Adrenal gland (tissue), 12 donors: ENCODE results near the gene NXPH1. TPM values are rescaled to one million over a fixed set of nuclear protein-coding genes. Genes with fewer than 3 reads are reported as not detected.

ENCODE experiments used
- DNase-seq, 7 donors: peaks; one replicate each; pipeline ENCODE4 v3.0.0-alpha.2; 2019 to 2020
- H3K27ac ChIP-seq, 5 donors: fragments of 200-600 bp; sonication (generic) in 4 of 5; 1 replicate in 3 of 5; 2 replicates in 2 of 5; pipeline versions ENCODE4 v1.5.1 to v1.8.0; 2016 to 2020; ENCODE audit warnings: mild to moderate bottlenecking in 1 of 5
- H3K27me3 ChIP-seq: fragments of 200-600 bp; 2 replicates; pipeline ENCODE4 v1.8.0; 2021
- H3K36me3 ChIP-seq, 2 donors: fragments of 200-600 bp; replicated peaks in 1 of 2; 1 replicate in 1 of 2; 2 replicates in 1 of 2; pipeline versions ENCODE4 v1.5.1 to v1.8.0; 2018 to 2022
- H3K4me1 ChIP-seq, 2 donors: fragments of 200-600 bp; replicated peaks in 1 of 2; 1 replicate in 1 of 2; 2 replicates in 1 of 2; pipeline versions ENCODE4 v1.5.1 to v1.8.0; 2018 to 2021
- H3K4me3 ChIP-seq, 4 donors: fragments of 200-600 bp; sonication (generic) in 3 of 4; one replicate each; pipeline ENCODE4 v1.5.1; 2016 to 2018
- H3K9me3 ChIP-seq, 3 donors: fragments of 200-600 bp; sonication (generic) in 1 of 3; replicated peaks in 1 of 3; 1 replicate in 2 of 3; 2 replicates in 1 of 3; pipeline versions ENCODE4 v1.5.1 to v1.8.0; 2016 to 2021
- POLR2A ChIP-seq, 2 donors: fragments of 450-650 bp; IDR thresholded peaks; one replicate each; pipeline ENCODE4 v1.6.1; 2017; ENCODE audit warnings: antibody characterized with exemption in 2 of 2, mild to moderate bottlenecking in 2 of 2, moderate library complexity in 1 of 2
- WGBS, 4 donors: extraction: QIAGEN DNeasy Blood & Tissue Kit in 2 of 4; methylation state at CpG; one replicate each; pipeline versions ENCODE4 v1.1.5 to v1.1.7; 2013 to 2017; 5-methylcytosine and 5-hydroxymethylcytosine counted together
- intact Hi-C, 2 donors: fragments of 100-400 bp; cut with DNase I; formaldehyde crosslinking; loops; one replicate each; pipeline versions ENCODE4 v1.14.1 to v1.15.0; 2022 to 2023
- polyA plus RNA-seq, 3 donors: library from polyadenylated mRNA; stranded (reverse); fragments of 200-250 nt in 2 of 3; fragments of 350-450 nt in 1 of 3; fragmentation: Illumina TruSeq in 1 of 3; extraction: RNeasy Lipid Tissue Mini Kit (QIAGEN cat#74804) in 1 of 3; gene quantifications; one replicate each; pipeline ENCODE4 v1.2.3, GENCODE V29; 2013 to 2014
- total RNA-seq, 9 donors: library from RNA; depleted of rRNA in 4 of 9; stranded (reverse); fragments of >200 nt in 4 of 9; fragments of 120-200 nt in 1 of 9; fragmentation: NEBNext Ultra II Directional in 1 of 9; extraction: Animal tissue kit (Norgen Biotek cat#: 25700) in 1 of 9; gene quantifications; one replicate each; pipeline versions ENCODE4 v1.1.0 to v1.2.4, GENCODE V29; 2013 to 2023
- TF ChIP-seq, protein P1 (sequence below), 6 experiments: fragments of 450-650 bp in 4 of 6; fragments of 200-600 bp in 2 of 6; sonication (generic) in 1 of 6; IDR thresholded peaks; 1 replicate in 5 of 6; 2 replicates in 1 of 6; pipeline versions ENCODE4 v1.5.1 to v1.8.0; 2016 to 2021; ENCODE audit warnings: antibody characterized with exemption in 6 of 6, mild to moderate bottlenecking in 2 of 6, moderate library complexity in 1 of 6
- donor health status: healthy with polysubstance abuse.
- donor health status: Bipolar disorder and iron deficiency.
- donor health status: DM: yes; HTN: yes; CAD: no.
- donor health status: DM: no; HTN: no; CAD: no.
- donor health status: DM: no; HTN: no; CAD: no.
- donor health status: DM: yes; HTN: yes; CAD: no.

The NXPH1 gene
- total and polyA plus RNA-seq, 12 donors, result 6.8 to 80.2 (median 40.7) TPM

DNA sequence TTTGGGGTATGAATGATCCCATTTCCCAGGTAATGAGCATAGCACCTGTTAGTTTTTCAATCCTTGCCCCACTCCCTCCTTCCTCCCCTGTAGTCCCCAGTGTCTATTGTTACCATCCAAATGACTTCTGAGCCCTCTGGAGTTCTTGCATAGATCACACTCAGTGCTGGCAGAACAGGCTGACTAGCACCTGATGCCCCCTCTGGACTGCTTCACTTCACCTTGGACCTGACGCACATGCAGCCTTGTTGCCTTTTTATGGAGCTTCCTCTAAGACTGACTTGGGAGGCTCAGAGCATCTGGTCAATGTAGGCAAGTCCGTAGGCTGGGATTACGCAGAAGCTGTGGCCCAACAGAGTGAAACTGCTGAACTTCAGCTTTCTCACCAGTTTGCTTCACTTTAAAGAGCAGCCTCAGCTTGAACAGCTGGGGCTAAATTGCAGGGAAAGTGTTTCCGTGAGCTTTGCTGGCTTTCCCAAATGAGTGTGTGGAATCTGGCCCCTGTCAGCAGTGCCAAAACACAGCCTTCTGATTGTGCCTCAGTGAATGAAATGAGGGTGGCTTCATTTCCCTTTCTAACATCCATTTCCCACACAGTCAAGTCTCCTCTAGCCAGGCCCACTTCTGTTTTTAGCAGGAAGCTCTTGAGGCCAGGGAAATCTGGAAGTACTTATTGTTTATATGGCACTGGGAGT lies 48.5 kb downstream of the NXPH1 start:
- Histone ChIP-seq H3K27ac (no peak overlapping the region), H3K27me3 (no peaks in the 10 kb centered on the region), H3K4me3 (no peak overlapping the region), H3K9me3 (no peaks in the 10 kb centered on the region), H3K4me1 (peaks cover 0 to 6% of the 10 kb centered on the region in 2 donors), H3K36me3 (no peaks in the 10 kb centered on the region)
- TF ChIP-seq, protein P1, sequence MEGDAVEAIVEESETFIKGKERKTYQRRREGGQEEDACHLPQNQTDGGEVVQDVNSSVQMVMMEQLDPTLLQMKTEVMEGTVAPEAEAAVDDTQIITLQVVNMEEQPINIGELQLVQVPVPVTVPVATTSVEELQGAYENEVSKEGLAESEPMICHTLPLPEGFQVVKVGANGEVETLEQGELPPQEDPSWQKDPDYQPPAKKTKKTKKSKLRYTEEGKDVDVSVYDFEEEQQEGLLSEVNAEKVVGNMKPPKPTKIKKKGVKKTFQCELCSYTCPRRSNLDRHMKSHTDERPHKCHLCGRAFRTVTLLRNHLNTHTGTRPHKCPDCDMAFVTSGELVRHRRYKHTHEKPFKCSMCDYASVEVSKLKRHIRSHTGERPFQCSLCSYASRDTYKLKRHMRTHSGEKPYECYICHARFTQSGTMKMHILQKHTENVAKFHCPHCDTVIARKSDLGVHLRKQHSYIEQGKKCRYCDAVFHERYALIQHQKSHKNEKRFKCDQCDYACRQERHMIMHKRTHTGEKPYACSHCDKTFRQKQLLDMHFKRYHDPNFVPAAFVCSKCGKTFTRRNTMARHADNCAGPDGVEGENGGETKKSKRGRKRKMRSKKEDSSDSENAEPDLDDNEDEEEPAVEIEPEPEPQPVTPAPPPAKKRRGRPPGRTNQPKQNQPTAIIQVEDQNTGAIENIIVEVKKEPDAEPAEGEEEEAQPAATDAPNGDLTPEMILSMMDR (IDR thresholded peaks at IDR 0.05), result no peak
- TF ChIP-seq POLR2A (IDR thresholded peaks at IDR 0.05), result no peak
- peak in 4 of 7 donors; percentile 10 to 60 (median 24) for DNase-seq
- WGBS, 4 donors, result 52 to 92% (median 78%) methylated on average over 4 of the region's 4 CpGs
- intact Hi-C loops, result no loop called here

DNA sequence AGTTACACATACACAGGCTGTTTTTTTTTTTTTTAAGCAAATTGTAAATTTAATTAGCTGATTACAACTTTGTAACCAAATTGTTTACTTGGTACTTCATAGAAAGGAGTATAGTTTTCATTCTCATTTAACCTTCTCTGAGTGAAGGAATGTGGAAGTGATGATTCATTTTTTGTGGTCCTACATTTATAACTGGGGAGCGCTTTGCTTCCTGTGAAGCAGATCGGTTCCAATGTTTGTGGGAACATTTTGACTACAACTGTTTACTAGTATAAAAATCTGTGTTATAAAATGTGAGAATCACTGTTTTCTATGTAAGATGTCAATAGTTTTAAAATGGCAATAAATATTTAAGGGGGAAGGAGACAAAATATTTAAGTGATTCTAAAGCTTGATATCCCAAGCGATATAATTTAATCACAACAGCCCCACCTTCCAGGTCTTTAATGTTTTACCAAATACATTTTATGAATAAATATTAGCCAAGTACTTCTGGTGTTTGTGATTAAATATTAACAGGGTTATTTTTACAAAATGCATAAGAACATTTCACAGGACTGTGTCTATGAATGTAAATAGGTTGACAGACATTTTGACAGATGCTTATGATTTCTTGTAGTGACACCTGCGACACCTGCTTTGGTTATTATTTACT lies 57.1 kb downstream of the NXPH1 start:
- H3K4me1 ChIP-seq, result peaks cover 0 to 14% of the 10 kb centered on the region in 2 donors
- TF ChIP-seq, protein P1 (IDR thresholded peaks at IDR 0.05), result no peak
- no peak for TF ChIP-seq POLR2A (IDR thresholded peaks at IDR 0.05)
- no peaks in the 10 kb centered on the region for H3K27me3 ChIP-seq
- H3K36me3 ChIP-seq, result no peaks in the 10 kb centered on the region
- DNase-seq, result no peak
- WGBS, 4 donors, result 76 to 85% (median 79%) methylated on average over 4 of the region's 4 CpGs
- no peak overlapping the region for H3K27ac ChIP-seq
- no peak overlapping the region for H3K4me3 ChIP-seq
- H3K9me3 ChIP-seq, result no peaks in the 10 kb centered on the region
- intact Hi-C loops, result no loop called here

DNA sequence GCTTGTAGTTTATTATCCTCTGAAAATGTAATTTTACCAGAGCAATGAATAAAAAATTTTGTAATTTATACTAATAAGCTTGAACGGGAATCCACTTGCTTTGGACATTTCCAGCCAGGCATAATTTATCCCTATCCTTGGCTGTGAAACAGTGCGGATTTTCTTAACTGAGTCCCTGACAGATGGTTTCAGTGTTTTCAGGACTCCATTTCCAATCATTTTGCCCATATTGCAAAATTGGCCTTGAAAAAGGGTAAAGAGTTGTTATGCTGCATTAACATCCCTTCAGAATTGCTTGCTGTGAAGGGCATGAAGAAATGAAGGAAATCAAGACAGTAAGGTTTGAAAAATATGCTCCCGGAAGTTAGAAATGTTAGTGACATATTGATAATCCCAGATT lies 57.7 kb downstream of the NXPH1 start:
- peaks cover 0 to 14% of the 10 kb centered on the region in 2 donors for H3K4me1 ChIP-seq
- no peaks in the 10 kb centered on the region for H3K9me3 ChIP-seq

More for the DNA sequence above, 57.7 kb downstream of the NXPH1 start:
- no peak for DNase-seq
- no peak overlapping the region for H3K27ac ChIP-seq
- no peak for TF ChIP-seq POLR2A (IDR thresholded peaks at IDR 0.05)
- TF ChIP-seq, protein P1 (IDR thresholded peaks at IDR 0.05), result no peak
- no peaks in the 10 kb centered on the region for H3K27me3 ChIP-seq
- H3K4me3 ChIP-seq, result no peak overlapping the region
- intact Hi-C loops, result no loop called here
- 90 to 100% (median 92%) methylated on average over 3 of the region's 3 CpGs for WGBS, 4 donors
- H3K36me3 ChIP-seq, result no peaks in the 10 kb centered on the region
